Measurements from ENCODE around the gene IL18BP. TPM values are rescaled to one million over a fixed set of nuclear protein-coding genes. Genes with fewer than 3 reads are reported as not detected.

The IL18BP gene
- total RNA-seq, 1 donor from 2014 or later = 15.2 TPM

- no peak overlapping the region for H3K27ac Mint-ChIP-seq (ENCODE audit: unreplicated experiment)
- FAIRE-seq = no peak
- H3K4me3 Mint-ChIP-seq (ENCODE audit: unreplicated experiment) = no peak overlapping the region
Observed at GRCh38 chr11:72040491-72041363, 42.0 kb downstream of the IL18BP start.

GRCh38 chr11:72041364-72042063 lies 42.8 kb downstream of the IL18BP start:
- Histone ChIP-seq H3K9ac (ENCODE audit: low read length) (peak overlapping the region; percentile 95), H3K4me3 (ENCODE audit: insufficient read depth, low read depth, low read length) (peak overlapping the region; percentile 81), H3K27ac (ENCODE audit: low read depth, low read length) (peak overlapping the region; percentile 95), H3K4me2 (ENCODE audit: low read length) (peak overlapping the region; percentile 99), H3K27me3 (ENCODE audit: insufficient read depth, low read length) (no peaks in the 10 kb centered on the region), H3K4me1 (ENCODE audit: insufficient read depth, low read length) (peaks cover 44% of the 10 kb centered on the region), H3K79me2 (ENCODE audit: insufficient read depth, low read length) (peaks cover 88% of the 10 kb centered on the region), H3K9me3 (ENCODE audit: insufficient read depth, low read depth, low read length) (no peaks in the 10 kb centered on the region), H3K36me3 (ENCODE audit: insufficient read depth, low read length) (no peaks in the 10 kb centered on the region), H2AFZ (ENCODE audit: low read depth, low read length) (peak overlapping the region; percentile 77), H4K20me1 (ENCODE audit: insufficient read depth, low read length) (peaks cover 36% of the 10 kb centered on the region)
- Mint-ChIP-seq H3K4me3 (ENCODE audit: unreplicated experiment) (no peak overlapping the region), H3K36me3 (ENCODE audit: low read depth, unreplicated experiment) (peaks cover 3% of the 10 kb centered on the region), H3K27me3 (ENCODE audit: low read depth, unreplicated experiment) (no peaks in the 10 kb centered on the region), H3K27ac (ENCODE audit: unreplicated experiment) (no peak overlapping the region), H3K9me3 (ENCODE audit: unreplicated experiment) (no peaks in the 10 kb centered on the region), H3K4me1 (ENCODE audit: low read depth, unreplicated experiment) (peaks cover 15% of the 10 kb centered on the region)
- no peak for TF ChIP-seq EZH2 (IDR thresholded peaks at IDR 0.05; ENCODE audit: insufficient read depth, low read length)
- TF ChIP-seq CTCF (IDR thresholded peaks at IDR 0.05; ENCODE audit: insufficient read depth, low read depth, low read length) = no peak
- FAIRE-seq (no peak), DNase-seq (ENCODE audit: low read depth) (peak; percentile 72)

More at GRCh38 chr11:72040491-72041363, 42.0 kb downstream of the IL18BP start:
- no peak for TF ChIP-seq EZH2 (IDR thresholded peaks at IDR 0.05; ENCODE audit: insufficient read depth, low read length)
- TF ChIP-seq CTCF (IDR thresholded peaks at IDR 0.05; ENCODE audit: insufficient read depth, low read depth, low read length) = no peak
- Histone ChIP-seq H4K20me1 (ENCODE audit: insufficient read depth, low read length) (peaks cover 44% of the 10 kb centered on the region), H3K79me2 (ENCODE audit: insufficient read depth, low read length) (peaks cover 91% of the 10 kb centered on the region), H2AFZ (ENCODE audit: low read depth, low read length) (peak overlapping the region; percentile 77), H3K4me2 (ENCODE audit: low read length) (peak overlapping the region; percentile 99), H3K27me3 (ENCODE audit: insufficient read depth, low read length) (no peaks in the 10 kb centered on the region), H3K9ac (ENCODE audit: low read length) (peak overlapping the region; percentile 95), H3K27ac (ENCODE audit: low read depth, low read length) (peak overlapping the region; percentile 95), H3K4me3 (ENCODE audit: insufficient read depth, low read depth, low read length) (peak overlapping the region; percentile 81), H3K36me3 (ENCODE audit: insufficient read depth, low read length) (no peaks in the 10 kb centered on the region), H3K4me1 (ENCODE audit: insufficient read depth, low read length) (peaks cover 44% of the 10 kb centered on the region), H3K9me3 (ENCODE audit: insufficient read depth, low read depth, low read length) (no peaks in the 10 kb centered on the region)
- Mint-ChIP-seq H3K9me3 (ENCODE audit: unreplicated experiment) (no peaks in the 10 kb centered on the region), H3K36me3 (ENCODE audit: low read depth, unreplicated experiment) (peaks cover 4% of the 10 kb centered on the region), H3K27me3 (ENCODE audit: low read depth, unreplicated experiment) (no peaks in the 10 kb centered on the region), H3K4me1 (ENCODE audit: low read depth, unreplicated experiment) (peaks cover 15% of the 10 kb centered on the region)
- DNase-seq (ENCODE audit: low read depth) = peak; percentile 88
